Endothelial cell (in vitro differentiated cells): ENCODE data around the gene MAML1. TPM values are rescaled to one million over a fixed set of nuclear protein-coding genes. Genes with fewer than 3 reads are reported as not detected.

Experiments used
- DNase-seq: peaks from one replicate; pipeline ENCODE4 v3.0.0; 2021; ENCODE audit warnings: low spot score
- H3K27ac Mint-ChIP-seq: one replicate; pipeline ENCODE4 v1.8.0; 2021; ENCODE audit warnings: mixed read lengths, inconsistent platforms; ENCODE audit not compliant: unreplicated experiment
- H3K27me3 Mint-ChIP-seq: one replicate; pipeline ENCODE4 v1.8.0; 2021; ENCODE audit warnings: mild to moderate bottlenecking, moderate library complexity, mixed read lengths, inconsistent platforms; ENCODE audit not compliant: unreplicated experiment
- H3K36me3 Mint-ChIP-seq: one replicate; pipeline ENCODE4 v1.8.0; 2021; ENCODE audit warnings: mild to moderate bottlenecking, low read depth, mixed read lengths, inconsistent platforms; ENCODE audit not compliant: unreplicated experiment
- H3K4me1 Mint-ChIP-seq: one replicate; pipeline ENCODE4 v1.8.0; 2021; ENCODE audit warnings: mild to moderate bottlenecking, mixed read lengths, inconsistent platforms; ENCODE audit not compliant: unreplicated experiment
- H3K4me3 Mint-ChIP-seq: one replicate; pipeline ENCODE4 v1.8.0; 2021; ENCODE audit warnings: mild to moderate bottlenecking, mixed read lengths, inconsistent platforms; ENCODE audit not compliant: unreplicated experiment
- H3K9me3 Mint-ChIP-seq: one replicate; pipeline ENCODE4 v1.8.0; 2021; ENCODE audit warnings: mixed read lengths, inconsistent platforms; ENCODE audit not compliant: unreplicated experiment
- total RNA-seq: library from RNA; stranded (reverse); fragmentation: NEBNext Ultra II Directional; extraction: Animal tissue kit (Norgen Biotek cat#: 25700); gene quantifications from one replicate; pipeline ENCODE4 v1.2.1, GENCODE V29; 2021; ENCODE audit not compliant: unreplicated experiment
- TF ChIP-seq, protein P1 (sequence below): fragments of 200-600 bp; sonication (generic); IDR thresholded peaks from one replicate; pipeline ENCODE4 v1.5.0; 2021; ENCODE audit warnings: antibody characterized with exemption; ENCODE audit not compliant: unreplicated experiment

The MAML1 gene
- total RNA-seq, 1 donor from 2014 or later, result 30.0 TPM

DNA sequence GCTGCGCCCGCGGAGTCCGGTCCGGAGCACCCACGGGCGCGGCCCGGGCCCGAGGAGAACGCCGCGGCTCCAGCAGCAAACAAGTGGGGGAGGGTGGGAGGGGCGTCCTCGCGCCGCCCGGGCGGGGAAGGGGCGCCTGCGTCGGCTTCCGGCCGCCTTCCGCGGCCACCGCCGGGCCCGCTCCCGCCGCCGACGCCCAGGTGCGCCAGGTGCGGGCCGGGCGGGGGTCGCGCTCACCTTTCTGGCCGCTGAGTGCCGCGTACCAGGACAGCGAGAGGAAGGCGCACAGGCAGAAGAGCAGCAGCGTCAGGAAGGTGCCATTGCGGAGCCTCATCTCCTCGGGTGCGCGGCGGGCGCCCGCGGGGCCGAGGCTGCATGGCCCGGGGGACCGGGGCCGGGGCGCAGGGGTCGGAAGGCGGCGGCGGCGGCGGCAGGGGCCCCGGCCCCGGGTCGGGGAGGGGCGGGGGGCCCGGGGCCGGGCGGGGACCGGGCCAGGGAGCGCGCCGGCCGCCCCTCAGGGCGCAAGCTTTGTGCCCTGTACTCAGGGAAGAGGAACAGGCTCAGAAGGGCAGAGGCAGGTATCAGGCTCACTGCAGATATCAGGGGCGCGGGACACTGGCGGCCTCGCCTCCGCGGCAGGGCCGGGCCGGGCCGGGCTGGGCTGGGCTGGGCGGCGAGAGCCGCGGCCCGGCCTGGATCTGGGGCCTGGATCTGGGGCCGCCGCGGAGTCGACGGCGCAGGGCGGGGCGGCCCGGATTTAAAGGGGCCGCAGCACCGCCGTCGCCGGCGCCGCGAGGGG is 73.8 kb downstream of the MAML1 start, which contains the start of gene MGAT4B:
Gene MGAT4B, minus strand, starts transcription at position 617 of the 799 bp plus-strand sequence. Its CDS starts 283 bp downstream, at position 334.
- H3K4me3 Mint-ChIP-seq, result peak within 1 kb of the TSS; percentile 87
- peaks cover 11% of the 10 kb centered on the region for H3K36me3 Mint-ChIP-seq
- H3K4me1 Mint-ChIP-seq, result peaks cover 8% of the 10 kb centered on the region
- TF ChIP-seq, protein P1, sequence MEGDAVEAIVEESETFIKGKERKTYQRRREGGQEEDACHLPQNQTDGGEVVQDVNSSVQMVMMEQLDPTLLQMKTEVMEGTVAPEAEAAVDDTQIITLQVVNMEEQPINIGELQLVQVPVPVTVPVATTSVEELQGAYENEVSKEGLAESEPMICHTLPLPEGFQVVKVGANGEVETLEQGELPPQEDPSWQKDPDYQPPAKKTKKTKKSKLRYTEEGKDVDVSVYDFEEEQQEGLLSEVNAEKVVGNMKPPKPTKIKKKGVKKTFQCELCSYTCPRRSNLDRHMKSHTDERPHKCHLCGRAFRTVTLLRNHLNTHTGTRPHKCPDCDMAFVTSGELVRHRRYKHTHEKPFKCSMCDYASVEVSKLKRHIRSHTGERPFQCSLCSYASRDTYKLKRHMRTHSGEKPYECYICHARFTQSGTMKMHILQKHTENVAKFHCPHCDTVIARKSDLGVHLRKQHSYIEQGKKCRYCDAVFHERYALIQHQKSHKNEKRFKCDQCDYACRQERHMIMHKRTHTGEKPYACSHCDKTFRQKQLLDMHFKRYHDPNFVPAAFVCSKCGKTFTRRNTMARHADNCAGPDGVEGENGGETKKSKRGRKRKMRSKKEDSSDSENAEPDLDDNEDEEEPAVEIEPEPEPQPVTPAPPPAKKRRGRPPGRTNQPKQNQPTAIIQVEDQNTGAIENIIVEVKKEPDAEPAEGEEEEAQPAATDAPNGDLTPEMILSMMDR, result no peak
- H3K27me3 Mint-ChIP-seq, result peaks cover 11% of the 10 kb centered on the region
- no peaks in the 10 kb centered on the region for H3K9me3 Mint-ChIP-seq
- no peak within 1 kb of the TSS for H3K27ac Mint-ChIP-seq
- DNase-seq, result peak; percentile 58

DNA sequence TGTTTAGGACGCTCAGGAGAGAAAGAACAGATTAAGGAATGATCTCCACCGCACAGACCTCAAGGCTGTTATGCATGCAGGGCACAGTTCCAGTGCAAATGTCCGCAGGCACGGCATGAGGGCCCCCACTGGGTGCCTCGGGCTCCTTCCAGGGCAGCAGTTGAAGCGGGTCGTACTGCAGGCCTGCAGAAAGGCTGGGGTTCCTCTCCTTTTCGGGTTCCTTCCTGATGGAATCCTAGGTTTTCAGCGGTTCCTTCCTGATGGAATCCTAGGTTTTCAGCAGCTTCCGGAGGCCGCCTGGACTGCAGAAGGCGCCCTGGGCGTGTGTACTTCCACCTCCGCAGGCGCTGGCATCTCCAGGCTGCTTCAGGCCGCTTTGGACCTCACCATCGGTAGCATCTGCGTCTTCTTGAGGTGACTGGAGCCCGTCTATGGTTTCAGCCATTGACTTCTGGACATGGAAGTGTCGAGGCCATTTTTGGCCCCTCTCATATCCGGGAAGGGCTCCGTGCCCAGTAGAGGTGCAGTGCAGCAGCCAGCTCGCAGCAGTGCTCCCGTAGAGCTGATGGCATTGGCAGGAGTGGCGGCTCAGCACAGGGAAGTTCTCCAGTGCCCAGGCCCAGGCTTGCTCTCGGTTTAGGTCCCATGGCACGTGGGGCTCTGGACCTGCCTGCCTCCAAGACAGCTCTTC is 79.7 kb downstream of the MAML1 start:
- Mint-ChIP-seq H3K4me1 (peaks cover 3% of the 10 kb centered on the region), H3K36me3 (peaks cover 7% of the 10 kb centered on the region), H3K27me3 (peaks cover 2% of the 10 kb centered on the region), H3K9me3 (no peaks in the 10 kb centered on the region), H3K27ac (no peak overlapping the region), H3K4me3 (peak overlapping the region; percentile 25)
- TF ChIP-seq, protein P1, result no peak
- DNase-seq, result no peak

DNA sequence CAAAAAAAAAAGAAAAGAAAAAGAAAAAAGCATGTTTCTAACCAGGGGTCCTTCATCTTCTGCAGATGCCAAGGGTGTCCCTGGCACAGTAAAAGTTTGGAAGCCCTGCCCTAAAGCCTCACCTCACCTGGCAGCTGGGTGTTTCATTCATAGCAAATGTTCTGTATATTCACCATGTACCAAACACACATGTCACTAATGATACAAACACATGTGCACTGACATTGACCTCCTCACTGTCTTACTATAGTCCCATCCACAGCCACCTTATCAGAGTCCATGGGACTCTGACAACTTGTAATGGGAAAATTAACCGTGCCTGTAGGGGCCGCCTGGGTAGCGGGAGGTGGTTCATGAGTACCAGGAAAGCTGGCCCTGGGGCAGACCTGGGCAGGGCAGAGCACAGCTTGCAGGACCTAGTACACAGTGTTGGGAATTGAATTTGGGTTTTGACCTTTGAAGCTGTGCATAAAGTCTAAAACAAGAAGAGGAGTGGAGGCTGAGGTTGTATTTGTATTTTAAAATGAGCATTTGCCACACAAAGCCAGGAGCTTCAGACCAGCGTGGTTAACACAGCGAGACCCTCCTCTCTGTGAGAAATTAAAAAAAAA is 80.5 kb downstream of the MAML1 start:
- Mint-ChIP-seq H3K27me3 (no peaks in the 10 kb centered on the region), H3K4me1 (peaks cover 3% of the 10 kb centered on the region), H3K4me3 (no peak overlapping the region), H3K27ac (no peak overlapping the region), H3K9me3 (no peaks in the 10 kb centered on the region), H3K36me3 (peaks cover 7% of the 10 kb centered on the region)
- TF ChIP-seq, protein P1, result no peak
- no peak for DNase-seq

DNA sequence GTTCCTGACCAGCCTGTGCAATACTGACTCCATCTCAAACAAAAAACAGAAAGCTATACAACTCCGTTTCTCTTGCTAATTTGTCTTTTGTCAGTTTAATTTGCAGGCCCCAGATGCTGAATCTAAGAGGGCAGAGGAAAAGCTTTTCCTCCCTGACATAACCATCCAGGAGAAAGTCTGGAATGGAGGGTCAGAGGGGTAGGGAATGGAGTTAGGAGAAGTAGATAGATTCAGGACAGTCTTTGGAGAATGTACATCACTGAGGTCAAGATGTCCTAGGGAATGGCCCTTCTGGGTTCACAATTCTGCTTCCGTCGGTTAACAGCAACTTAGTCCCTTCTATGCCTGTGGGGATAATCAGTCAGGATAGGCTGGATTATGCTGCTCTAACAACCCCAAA is 81.5 kb downstream of the MAML1 start:
- peaks cover 7% of the 10 kb centered on the region for H3K36me3 Mint-ChIP-seq
- H3K9me3 Mint-ChIP-seq, result no peaks in the 10 kb centered on the region
- H3K27ac Mint-ChIP-seq, result no peak overlapping the region
- H3K27me3 Mint-ChIP-seq, result no peaks in the 10 kb centered on the region
- peak overlapping the region; percentile 25 for H3K4me3 Mint-ChIP-seq
- peaks cover 3% of the 10 kb centered on the region for H3K4me1 Mint-ChIP-seq
- TF ChIP-seq, protein P1, result no peak
- no peak for DNase-seq
